ENCODE results near the gene BACH2.
"Not testable (repeated sequence)": the region's sequence is repeated elsewhere in the genome, so short reads cannot be mapped to it uniquely, and the experiment has no call there.

Gene BACH2

DNA sequence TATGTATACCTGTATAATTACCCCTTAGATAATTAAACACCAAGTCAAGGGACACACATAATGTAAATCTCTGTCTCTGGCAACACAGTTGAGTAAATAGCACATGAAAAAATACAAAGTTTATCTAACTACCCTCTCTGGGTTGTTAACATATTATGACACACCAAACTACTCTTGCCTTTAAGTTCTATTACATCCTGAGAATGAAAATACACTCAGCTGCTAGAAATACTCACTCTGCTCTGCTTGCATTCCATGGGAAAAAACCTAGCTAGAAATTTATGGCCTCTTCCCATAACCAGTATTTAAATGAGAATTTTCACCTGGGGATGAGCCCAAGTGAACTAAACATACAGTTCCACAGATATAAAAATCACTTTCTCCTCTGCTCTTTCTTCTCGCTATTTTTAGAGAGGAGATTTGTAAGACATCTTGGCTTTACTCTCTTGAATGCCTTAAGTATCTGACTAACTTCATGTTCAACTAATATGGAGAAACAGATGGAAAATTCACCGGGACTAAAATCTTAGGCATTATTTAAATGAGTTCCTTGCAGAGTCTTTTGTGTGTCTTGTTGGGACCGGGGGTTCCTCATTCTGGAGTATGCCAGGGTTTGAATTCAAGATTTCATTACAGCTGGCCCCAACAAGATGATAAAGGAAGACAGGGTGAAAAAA, 261.5 kb downstream of the BACH2 start:
- TF ChIP-seq, protein P1, sequence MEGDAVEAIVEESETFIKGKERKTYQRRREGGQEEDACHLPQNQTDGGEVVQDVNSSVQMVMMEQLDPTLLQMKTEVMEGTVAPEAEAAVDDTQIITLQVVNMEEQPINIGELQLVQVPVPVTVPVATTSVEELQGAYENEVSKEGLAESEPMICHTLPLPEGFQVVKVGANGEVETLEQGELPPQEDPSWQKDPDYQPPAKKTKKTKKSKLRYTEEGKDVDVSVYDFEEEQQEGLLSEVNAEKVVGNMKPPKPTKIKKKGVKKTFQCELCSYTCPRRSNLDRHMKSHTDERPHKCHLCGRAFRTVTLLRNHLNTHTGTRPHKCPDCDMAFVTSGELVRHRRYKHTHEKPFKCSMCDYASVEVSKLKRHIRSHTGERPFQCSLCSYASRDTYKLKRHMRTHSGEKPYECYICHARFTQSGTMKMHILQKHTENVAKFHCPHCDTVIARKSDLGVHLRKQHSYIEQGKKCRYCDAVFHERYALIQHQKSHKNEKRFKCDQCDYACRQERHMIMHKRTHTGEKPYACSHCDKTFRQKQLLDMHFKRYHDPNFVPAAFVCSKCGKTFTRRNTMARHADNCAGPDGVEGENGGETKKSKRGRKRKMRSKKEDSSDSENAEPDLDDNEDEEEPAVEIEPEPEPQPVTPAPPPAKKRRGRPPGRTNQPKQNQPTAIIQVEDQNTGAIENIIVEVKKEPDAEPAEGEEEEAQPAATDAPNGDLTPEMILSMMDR (conservative IDR thresholded peaks at IDR 0.05; ENCODE audit: low read depth, low read length), result no peak
- DNase-seq (ENCODE audit: low read depth), result no peak
- no peak overlapping the region for H3K4me3 ChIP-seq (ENCODE audit: low read depth, low read length)

- no peak for DNase-seq (ENCODE audit: low read depth)
- H3K4me3 ChIP-seq (ENCODE audit: low read depth, low read length), result no peak overlapping the region
- TF ChIP-seq, protein P1 (conservative IDR thresholded peaks at IDR 0.05; ENCODE audit: low read depth, low read length), result no peak
These were observed 262.8 kb downstream of the BACH2 start for GRCh38 chr6:90033746-90034271.

DNA sequence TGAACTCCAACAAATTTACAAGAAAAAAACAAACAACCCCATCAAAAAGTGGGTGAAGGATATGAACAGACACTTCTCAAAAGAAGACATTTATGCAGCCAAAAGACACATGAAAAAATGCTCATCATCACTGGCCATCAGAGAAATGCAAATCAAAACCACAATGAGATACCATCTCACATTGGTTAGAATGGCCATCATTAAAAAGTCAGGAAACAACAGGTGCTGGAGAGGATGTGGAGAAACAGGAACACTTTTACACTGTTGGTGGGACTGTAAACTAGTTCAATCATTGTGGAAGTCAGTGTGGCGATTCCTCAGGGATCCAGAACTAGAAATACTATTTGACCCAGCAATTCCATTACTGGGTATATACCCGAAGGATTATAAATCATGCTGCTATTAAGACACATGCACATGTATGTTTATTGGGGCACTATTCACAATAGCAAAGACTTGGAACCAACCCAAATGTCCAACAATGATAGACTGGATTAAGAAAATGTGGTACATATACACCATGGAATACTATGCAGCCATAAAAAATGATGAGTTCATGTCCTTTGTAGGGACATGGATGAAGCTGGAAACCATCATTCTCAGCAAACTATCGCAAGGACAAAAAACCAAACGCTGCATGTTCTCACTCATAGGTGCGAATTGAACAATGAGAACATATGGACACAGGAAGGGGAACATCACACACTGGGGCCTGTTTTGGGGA, 264.0 kb downstream of the BACH2 start:
- not testable (repeated sequence) for DNase-seq (ENCODE audit: low read depth); H3K4me3 ChIP-seq (ENCODE audit: low read depth, low read length)

- DNase-seq (ENCODE audit: low read depth), result no peak
- no peak overlapping the region for H3K4me3 ChIP-seq (ENCODE audit: low read depth, low read length)
- TF ChIP-seq, protein P1 (conservative IDR thresholded peaks at IDR 0.05; ENCODE audit: low read depth, low read length), result no peak
These were observed 267.5 kb downstream of the BACH2 start for GRCh38 chr6:90028995-90029635.

- DNase-seq (ENCODE audit: low read depth), result no peak
- H3K4me3 ChIP-seq (ENCODE audit: low read depth, low read length), result no peak overlapping the region
- TF ChIP-seq, protein P1 (conservative IDR thresholded peaks at IDR 0.05; ENCODE audit: low read depth, low read length), result no peak
These were observed 268.4 kb downstream of the BACH2 start for GRCh38 chr6:90028066-90028778.

GRCh38 chr6:90026216-90026615, 270.4 kb downstream of the BACH2 start:
- TF ChIP-seq, protein P1 (conservative IDR thresholded peaks at IDR 0.05; ENCODE audit: low read depth, low read length), result no peak
- no peak for DNase-seq (ENCODE audit: low read depth)
- no peak overlapping the region for H3K4me3 ChIP-seq (ENCODE audit: low read depth, low read length)
